HG03045 (cell line): Measurements from ENCODE around the gene MACROD1.

Source experiments
- ATAC-seq: cut with Tn5 transposase; IDR thresholded peaks from one replicate; pipeline ENCODE4 v1.9.1; 2021; ENCODE audit warnings: mild to moderate bottlenecking, moderate library complexity; ENCODE audit not compliant: unreplicated experiment

The MACROD1 gene

DNA sequence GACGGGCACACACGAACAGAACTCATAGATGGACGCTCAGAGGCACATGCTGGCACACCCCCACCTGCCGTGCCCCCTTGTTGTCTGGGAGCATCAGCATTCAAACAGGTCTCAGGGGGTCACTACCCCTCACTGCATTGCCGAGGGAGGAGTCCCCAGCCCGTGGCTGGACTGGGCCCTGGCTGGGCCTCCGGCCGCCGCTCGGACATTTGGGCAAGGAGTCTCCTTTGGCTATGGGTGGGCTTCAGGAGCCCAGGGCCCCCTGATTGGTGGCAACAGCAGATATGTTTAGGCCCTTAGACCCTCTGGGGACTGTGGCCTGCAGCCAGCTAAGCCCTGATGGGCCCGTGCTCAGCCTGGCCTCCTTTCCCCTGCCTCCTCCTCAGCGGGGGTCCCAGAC, 88.3 kb downstream of the MACROD1 start:
- no peak for ATAC-seq

GRCh38 chr11:64076758-64077157, 89.2 kb downstream of the MACROD1 start:
- no peak for ATAC-seq

DNA sequence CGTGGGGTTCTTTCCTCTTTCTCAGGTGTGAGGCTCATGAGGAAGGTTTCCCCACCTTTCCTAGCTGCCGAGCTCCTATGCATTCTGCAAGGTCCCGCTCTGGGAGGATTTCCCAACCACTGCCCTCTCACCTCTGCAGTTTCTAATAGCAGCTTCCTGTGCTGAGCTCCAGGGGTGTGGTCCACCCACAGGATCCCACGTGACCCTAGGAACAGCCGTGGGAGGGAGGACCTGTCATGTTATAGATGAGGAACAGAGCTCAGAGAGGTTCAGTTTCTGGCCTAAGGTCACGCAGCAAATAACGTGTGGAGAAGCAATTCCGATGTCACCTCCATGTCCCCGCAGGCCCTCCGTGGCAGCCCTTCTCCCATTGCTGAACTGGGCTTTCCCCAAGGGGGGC, 91.7 kb downstream of the MACROD1 start:
- ATAC-seq = no peak

DNA sequence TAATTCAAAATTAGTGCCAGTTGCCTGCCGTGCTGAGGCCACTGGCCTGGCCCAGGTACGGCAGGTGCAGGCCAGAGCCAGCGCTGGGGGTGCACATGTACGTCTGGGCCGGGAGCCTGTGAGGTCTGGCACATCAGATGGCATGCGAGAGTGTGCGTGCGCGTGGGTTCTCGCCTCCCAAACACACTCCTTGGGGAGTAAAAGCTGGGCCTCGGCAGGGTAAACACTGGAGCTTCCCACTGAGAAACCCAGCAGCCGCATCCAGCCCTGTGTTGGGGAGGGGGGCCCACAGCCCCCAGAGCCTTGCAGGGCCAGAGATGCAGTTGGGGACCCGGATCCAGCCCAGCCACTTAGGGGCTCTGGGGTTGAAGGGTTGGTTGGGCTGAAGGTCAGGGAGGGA, 92.4 kb downstream of the MACROD1 start:
- no peak for ATAC-seq

DNA sequence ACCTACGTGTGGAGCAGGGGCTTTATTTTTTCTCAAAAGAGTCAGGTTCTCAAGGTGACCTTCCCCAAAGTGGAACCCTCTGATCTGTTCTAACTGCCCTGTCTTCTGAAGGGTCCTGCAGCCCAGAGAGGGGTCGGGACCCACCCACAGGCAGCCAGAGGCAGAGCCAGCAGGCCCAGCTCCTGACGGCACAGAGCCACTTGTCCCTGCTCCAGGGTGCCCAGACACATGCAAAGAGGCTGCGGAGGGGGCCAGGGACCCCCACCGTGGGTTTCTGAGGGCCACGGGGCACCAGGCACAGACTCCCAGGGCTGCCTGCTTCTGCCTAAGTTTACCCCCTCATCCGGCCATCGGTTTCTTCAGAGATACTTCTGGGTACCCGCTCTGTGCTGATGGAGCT, 93.0 kb downstream of the MACROD1 start:
- no peak for ATAC-seq

GRCh38 chr11:64072403-64072802, 93.5 kb downstream of the MACROD1 start:
- no peak for ATAC-seq

DNA sequence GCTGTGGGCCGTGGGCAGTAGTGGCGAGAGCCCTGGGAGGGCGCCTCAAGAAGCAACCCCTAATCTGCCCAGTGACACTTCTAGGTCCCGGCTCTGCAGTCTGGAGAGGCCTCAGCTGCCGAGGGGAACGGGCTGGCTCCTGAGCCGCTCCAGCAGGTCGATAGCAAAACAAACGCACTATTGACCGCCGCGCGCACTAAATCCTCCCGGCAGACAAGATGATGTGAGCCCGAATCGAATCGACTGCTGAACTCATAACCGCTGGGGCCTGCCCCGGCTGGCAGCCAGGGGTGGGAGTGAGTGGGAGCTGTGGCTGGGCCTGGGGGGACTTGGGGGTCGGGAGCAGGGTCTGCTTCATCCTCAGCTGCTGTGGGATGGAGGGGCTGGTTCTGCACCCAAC, 94.1 kb downstream of the MACROD1 start:
- no peak for ATAC-seq

DNA sequence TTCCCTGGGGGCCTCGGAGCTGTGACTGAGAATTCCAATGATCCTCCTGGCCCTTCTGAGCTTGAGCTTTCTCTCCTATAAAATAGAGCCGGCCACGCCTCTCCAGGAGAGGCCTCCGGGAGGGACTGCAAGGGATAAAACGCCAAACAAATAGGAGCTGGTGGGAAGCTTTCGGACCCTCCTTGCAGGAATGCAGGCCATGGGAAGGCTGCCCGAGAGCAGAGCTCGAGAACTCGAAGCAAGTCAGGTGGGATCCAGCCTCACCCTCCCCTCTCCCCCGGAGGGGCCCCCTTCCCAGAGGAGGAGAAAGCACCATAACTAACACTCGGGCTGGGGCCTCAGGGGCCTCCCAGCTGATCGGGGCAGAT, 95.6 kb downstream of the MACROD1 start:
- ATAC-seq = no peak

- ATAC-seq = no peak
Observed at GRCh38 chr11:64069401-64070313, 96.3 kb downstream of the MACROD1 start.

DNA sequence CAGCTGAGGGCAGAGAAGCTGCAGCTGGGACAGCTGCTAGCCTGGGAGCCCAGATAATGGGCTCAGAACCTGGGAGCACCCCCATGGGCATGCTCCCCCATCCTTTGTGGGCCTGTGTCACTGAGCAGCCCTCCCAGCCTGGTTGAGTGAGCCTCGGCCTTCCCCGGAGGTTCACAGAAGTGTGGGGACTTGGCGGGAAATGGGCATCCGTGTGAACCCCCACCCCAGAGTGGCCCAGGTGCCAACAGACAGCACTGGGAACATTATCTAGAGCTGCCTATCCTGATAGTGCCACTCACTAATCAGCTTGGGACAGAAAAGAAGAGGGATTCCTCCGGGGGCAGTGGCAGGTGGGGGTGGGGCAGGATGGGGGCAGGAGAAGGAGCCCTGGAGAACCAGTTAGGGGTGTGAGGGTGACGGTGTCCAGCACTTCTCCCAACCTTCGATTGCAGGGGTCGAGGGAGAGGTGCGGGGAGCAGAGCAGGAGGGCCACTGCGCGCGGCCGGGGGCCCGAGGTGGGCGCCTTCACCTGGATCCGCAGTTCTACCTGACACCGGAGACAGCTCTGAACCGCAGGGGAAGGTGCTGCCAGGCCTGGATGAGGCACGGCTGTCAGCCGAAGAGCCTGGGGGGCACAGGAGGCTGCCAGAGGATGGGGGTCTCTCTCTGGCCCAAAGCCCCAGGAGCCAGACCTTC, 97.1 kb downstream of the MACROD1 start:
- ATAC-seq = no peak

- ATAC-seq = no peak
Observed at GRCh38 chr11:64067230-64067993, 98.5 kb downstream of the MACROD1 start.

- ATAC-seq = no peak
Observed at GRCh38 chr11:64065712-64066111, 100.2 kb downstream of the MACROD1 start.

- no peak for ATAC-seq
Observed at GRCh38 chr11:64065141-64065465, 100.8 kb downstream of the MACROD1 start.

GRCh38 chr11:64064374-64065140, 101.4 kb downstream of the MACROD1 start:
- ATAC-seq = no peak

GRCh38 chr11:64063777-64064176, 102.1 kb downstream of the MACROD1 start:
- ATAC-seq = no peak

DNA sequence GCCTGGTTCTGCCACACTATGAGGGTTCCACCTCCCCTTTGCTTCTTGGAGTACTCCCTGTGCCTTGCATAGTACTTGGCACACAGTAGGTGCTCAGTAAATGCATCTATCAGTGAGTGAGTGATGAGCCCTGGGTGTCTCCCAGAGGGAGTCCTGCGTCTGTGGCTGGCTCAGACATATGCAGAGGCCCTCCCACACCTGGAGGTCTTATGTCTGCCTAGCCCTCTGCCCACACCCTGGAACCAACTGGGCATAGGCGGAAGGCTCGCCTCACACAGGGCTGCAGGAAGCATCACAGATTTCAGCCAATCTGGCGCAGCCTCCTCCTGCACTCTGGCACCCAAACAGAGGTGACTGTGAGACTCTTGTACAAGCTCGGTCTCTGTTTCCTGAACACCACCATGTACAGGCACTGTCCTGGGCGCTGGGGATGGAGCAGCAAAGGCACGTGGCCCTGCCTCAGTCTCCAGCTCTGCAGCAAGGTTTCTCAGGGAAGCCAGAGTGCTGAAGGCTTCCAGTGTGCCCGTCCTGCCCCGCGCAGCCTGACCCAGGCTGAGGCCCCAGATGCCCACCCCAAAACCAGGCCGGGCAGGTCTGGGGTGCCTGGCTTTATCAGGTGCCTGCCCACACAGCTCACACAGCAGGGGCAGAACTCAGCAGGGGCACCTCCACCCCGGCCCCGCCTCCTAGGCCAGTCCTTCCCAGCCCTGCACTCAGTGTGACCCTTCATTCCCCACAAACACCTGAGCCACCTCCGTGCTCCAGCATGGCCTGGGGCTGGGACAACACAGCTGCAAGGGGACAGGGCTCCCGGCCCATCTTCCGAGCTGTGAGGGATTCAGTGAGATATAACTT, 103.5 kb downstream of the MACROD1 start:
- ATAC-seq = no peak

GRCh38 chr11:64060861-64061444, 105.0 kb downstream of the MACROD1 start:
- ATAC-seq = no peak

GRCh38 chr11:64060263-64060860, 105.6 kb downstream of the MACROD1 start:
- ATAC-seq = no peak
